Suprapubic skin (tissue), 4 donors: ENCODE results near the gene UPF3B. TPM values are rescaled to one million over a fixed set of nuclear protein-coding genes. Genes with fewer than 3 reads are reported as not detected.
A peak's percentile ranks its signal among the peaks of the same experiment; 100 is the strongest.

ENCODE experiments used
- DNase-seq, 2 donors: peaks; one replicate each; pipeline ENCODE4 v3.0.0-alpha.2; 2019; ENCODE audit warnings: low spot score in 2 of 2
- H3K27ac ChIP-seq: fragments of 200-600 bp; sonication (generic); one replicate; pipeline ENCODE4 v1.5.1; 2019
- H3K27me3 ChIP-seq: fragments of 200-600 bp; sonication (generic); one replicate; pipeline ENCODE4 v1.5.1; 2019
- H3K36me3 ChIP-seq: fragments of 200-600 bp; sonication (generic); one replicate; pipeline ENCODE4 v1.5.1; 2019
- H3K4me1 ChIP-seq: fragments of 200-600 bp; sonication (generic); one replicate; pipeline ENCODE4 v1.5.1; 2019
- H3K4me3 ChIP-seq: fragments of 200-600 bp; sonication (generic); one replicate; pipeline ENCODE4 v1.5.1; 2019; ENCODE audit warnings: mild to moderate bottlenecking
- H3K9me3 ChIP-seq: fragments of 200-600 bp; sonication (generic); one replicate; pipeline ENCODE4 v1.5.1; 2019
- EP300 ChIP-seq: sonication (generic); formaldehyde crosslinking; IDR thresholded peaks from one replicate; pipeline ENCODE4 v1.6.1; 2017; ENCODE audit warnings: antibody characterized with exemption
- POLR2A ChIP-seq, 2 donors: fragments of 450-650 bp; IDR thresholded peaks; one replicate each; pipeline ENCODE4 v1.6.1; 2017; ENCODE audit warnings: antibody characterized with exemption in 2 of 2, mild to moderate bottlenecking in 2 of 2, moderate library complexity in 2 of 2
- POLR2AphosphoS5 ChIP-seq, 3 donors: sonication (generic); formaldehyde crosslinking; IDR thresholded peaks; one replicate each; pipeline ENCODE4 v1.6.1; 2017; ENCODE audit warnings: antibody characterized with exemption in 3 of 3
- WGBS: methylation state at CpG from one replicate; pipeline ENCODE4 v1.1.5; 2018; 5-methylcytosine and 5-hydroxymethylcytosine counted together
- total RNA-seq, 4 donors: library from RNA; depleted of rRNA; stranded (reverse); fragments of >200 nt; gene quantifications; one replicate each; pipeline ENCODE4 v1.1.0, GENCODE V29; 2016
- TF ChIP-seq, protein P1 (sequence below), 2 donors: fragments of 200-600 bp in 1 of 2; fragments of 450-650 bp in 1 of 2; sonication (generic) in 1 of 2; IDR thresholded peaks; one replicate each; pipeline ENCODE4 v1.5.1; 2016 to 2019; ENCODE audit warnings: antibody characterized with exemption in 2 of 2, mild to moderate bottlenecking in 1 of 2, moderate library complexity in 1 of 2

Gene UPF3B
- total RNA-seq, 4 donors from 2014 or later, result 2.7 to 6.6 (median 5.5) TPM

GRCh38 chrX:119878740-119879139 lies 26.0 kb upstream of the UPF3B start:
- Histone ChIP-seq H3K4me1 (no peaks in the 10 kb centered on the region), H3K27me3 (no peaks in the 10 kb centered on the region), H3K36me3 (peaks cover 16% of the 10 kb centered on the region), H3K9me3 (no peaks in the 10 kb centered on the region), H3K4me3 (no peak overlapping the region), H3K27ac (no peak overlapping the region)
- no peak for DNase-seq
- 61% methylated on average over 2 of the region's 2 CpGs for WGBS
- no peak for TF ChIP-seq POLR2A (IDR thresholded peaks at IDR 0.05)
- TF ChIP-seq, protein P1, sequence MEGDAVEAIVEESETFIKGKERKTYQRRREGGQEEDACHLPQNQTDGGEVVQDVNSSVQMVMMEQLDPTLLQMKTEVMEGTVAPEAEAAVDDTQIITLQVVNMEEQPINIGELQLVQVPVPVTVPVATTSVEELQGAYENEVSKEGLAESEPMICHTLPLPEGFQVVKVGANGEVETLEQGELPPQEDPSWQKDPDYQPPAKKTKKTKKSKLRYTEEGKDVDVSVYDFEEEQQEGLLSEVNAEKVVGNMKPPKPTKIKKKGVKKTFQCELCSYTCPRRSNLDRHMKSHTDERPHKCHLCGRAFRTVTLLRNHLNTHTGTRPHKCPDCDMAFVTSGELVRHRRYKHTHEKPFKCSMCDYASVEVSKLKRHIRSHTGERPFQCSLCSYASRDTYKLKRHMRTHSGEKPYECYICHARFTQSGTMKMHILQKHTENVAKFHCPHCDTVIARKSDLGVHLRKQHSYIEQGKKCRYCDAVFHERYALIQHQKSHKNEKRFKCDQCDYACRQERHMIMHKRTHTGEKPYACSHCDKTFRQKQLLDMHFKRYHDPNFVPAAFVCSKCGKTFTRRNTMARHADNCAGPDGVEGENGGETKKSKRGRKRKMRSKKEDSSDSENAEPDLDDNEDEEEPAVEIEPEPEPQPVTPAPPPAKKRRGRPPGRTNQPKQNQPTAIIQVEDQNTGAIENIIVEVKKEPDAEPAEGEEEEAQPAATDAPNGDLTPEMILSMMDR (IDR thresholded peaks at IDR 0.05), result no peak
- TF ChIP-seq POLR2AphosphoS5 (IDR thresholded peaks at IDR 0.05), result no peak

DNA sequence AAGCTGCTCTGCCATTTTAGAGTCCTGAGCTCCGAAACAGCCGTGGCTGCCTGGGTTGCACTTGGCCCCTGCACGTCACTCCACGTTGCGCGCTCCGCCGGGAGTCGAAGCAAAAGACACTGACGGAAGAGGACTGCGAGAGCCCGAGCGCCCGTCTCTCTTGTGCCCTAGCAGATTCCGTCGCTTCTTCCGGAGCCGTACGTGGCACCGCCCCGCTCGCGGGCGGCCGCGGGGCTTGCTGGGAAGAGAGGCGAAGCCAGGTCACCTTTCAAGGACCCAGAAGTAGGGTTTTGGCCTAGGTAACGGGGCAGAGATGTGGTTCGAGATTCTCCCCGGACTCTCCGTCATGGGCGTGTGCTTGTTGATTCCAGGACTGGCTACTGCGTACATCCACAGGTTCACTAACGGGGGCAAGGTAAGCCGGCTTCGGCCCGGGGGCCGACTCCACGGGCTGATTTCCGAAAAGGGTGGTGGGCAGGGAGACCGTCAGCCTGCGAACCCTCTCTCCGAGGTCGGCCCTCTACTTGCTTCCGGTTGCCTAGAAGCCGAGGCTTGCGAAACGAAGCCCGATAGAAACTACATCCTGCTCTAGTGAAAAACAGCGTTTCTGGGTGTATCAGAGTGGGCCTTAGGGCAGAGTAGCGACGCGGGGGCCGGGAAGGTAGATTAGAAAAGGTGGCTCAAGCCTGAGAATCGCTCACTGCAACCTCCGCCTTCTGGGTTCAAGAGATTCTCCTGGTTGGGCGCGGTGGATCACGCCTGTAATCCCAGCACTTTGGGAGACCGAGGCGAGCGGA lies 19.0 kb upstream of the UPF3B start, which contains the start of the genes NDUFA1 and RNF113A:
Gene NDUFA1, plus strand, starts transcription at position 234 of the 797 bp plus-strand sequence. Its CDS starts 80 bp downstream, at position 314.
Gene RNF113A, minus strand, starts transcription at position 135 of the 797 bp plus-strand sequence. Its CDS starts 120 bp downstream, at position 15.
- H3K27me3 ChIP-seq, result no peaks in the 10 kb centered on the region
- H3K36me3 ChIP-seq, result peaks cover 3% of the 10 kb centered on the region
- WGBS, result 52% methylated on average over 47 of the region's 62 CpGs
- peak within 1 kb of the TSS; percentile 61 for H3K4me3 ChIP-seq
- peak within 1 kb of the TSS; percentile 95 for H3K27ac ChIP-seq
- peaks cover 7% of the 10 kb centered on the region for H3K4me1 ChIP-seq
- peak; percentile 86 to 87 for DNase-seq
- peak; percentile 12 to 59 for TF ChIP-seq POLR2A (IDR thresholded peaks at IDR 0.05)
- TF ChIP-seq, protein P1 (IDR thresholded peaks at IDR 0.05), result no peak
- TF ChIP-seq POLR2AphosphoS5 (IDR thresholded peaks at IDR 0.05), result peak in 2 of 3 donors; percentile 41 to 51
- H3K9me3 ChIP-seq, result no peaks in the 10 kb centered on the region

- Histone ChIP-seq H3K9me3 (no peaks in the 10 kb centered on the region), H3K27me3 (no peaks in the 10 kb centered on the region), H3K4me1 (peaks cover 7% of the 10 kb centered on the region), H3K36me3 (no peaks in the 10 kb centered on the region), H3K4me3 (peak overlapping the region; percentile 61), H3K27ac (peak overlapping the region; percentile 95)
- WGBS, result 29% methylated on average over 26 of the region's 26 CpGs
- no peak for TF ChIP-seq POLR2A (IDR thresholded peaks at IDR 0.05)
- TF ChIP-seq, protein P1 (IDR thresholded peaks at IDR 0.05), result no peak
- no peak for TF ChIP-seq EP300
- no peak for TF ChIP-seq POLR2AphosphoS5 (IDR thresholded peaks at IDR 0.05)
- no peak for DNase-seq
Measured at GRCh38 chrX:119871245-119871598, 18.5 kb upstream of the UPF3B start.

DNA sequence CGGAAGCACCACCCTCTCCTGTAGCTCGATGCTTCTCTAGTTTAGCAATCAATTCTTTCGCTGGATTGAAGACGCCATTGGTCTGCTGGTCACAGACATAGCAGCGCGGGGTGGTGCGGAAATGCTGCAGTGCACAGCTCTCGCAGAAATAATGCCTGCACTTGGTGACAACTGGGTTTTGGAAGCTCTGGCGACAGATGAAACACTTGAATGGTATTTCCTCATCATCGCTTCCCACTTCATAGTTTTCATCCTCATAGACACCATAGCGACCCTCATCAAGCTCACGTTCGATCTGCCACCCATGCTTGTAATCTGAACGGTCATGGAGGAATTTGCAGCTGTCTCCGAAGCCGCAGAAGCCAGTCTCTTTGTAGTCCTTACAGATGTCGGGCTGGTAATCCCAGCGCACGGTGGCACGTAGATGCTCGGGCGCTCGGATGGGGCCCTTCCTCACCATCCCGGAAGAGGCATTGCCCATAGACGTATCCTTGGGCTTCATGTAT lies 17.9 kb upstream of the UPF3B start:
- Histone ChIP-seq H3K27ac (peak overlapping the region; percentile 95), H3K4me3 (peak overlapping the region; percentile 61), H3K36me3 (no peaks in the 10 kb centered on the region), H3K9me3 (no peaks in the 10 kb centered on the region), H3K27me3 (no peaks in the 10 kb centered on the region), H3K4me1 (peaks cover 7% of the 10 kb centered on the region)
- 43% methylated on average over 25 of the region's 25 CpGs for WGBS
- TF ChIP-seq, protein P1 (IDR thresholded peaks at IDR 0.05), result no peak
- TF ChIP-seq POLR2AphosphoS5 (IDR thresholded peaks at IDR 0.05) (no peak), POLR2A (IDR thresholded peaks at IDR 0.05) (no peak), EP300 (no peak)
- DNase-seq, result no peak

- DNase-seq, result no peak
- WGBS, result 39% methylated on average over 10 of the region's 10 CpGs
- Histone ChIP-seq H3K36me3 (peaks cover 3% of the 10 kb centered on the region), H3K27ac (no peak overlapping the region), H3K4me3 (peak overlapping the region; percentile 65), H3K4me1 (peaks cover 6% of the 10 kb centered on the region), H3K27me3 (no peaks in the 10 kb centered on the region), H3K9me3 (no peaks in the 10 kb centered on the region)
- TF ChIP-seq POLR2A (IDR thresholded peaks at IDR 0.05) (no peak), POLR2AphosphoS5 (IDR thresholded peaks at IDR 0.05) (no peak), EP300 (no peak)
- TF ChIP-seq, protein P1 (IDR thresholded peaks at IDR 0.05), result no peak
Measured at GRCh38 chrX:119853444-119853843, 681 bp upstream of the UPF3B start.
